GM12878 (cell line): ENCODE results near the gene TRPT1.

Experiments used
- GABPA ChIP-seq: IDR thresholded peaks from 2 replicates; pipeline ENCODE4 v1.6.1; 2014; ENCODE audit warnings: antibody characterized with exemption, low read depth, mild to moderate bottlenecking, inconsistent platforms
- NR2C2 ChIP-seq: IDR thresholded peaks from 2 replicates; pipeline ENCODE4 v1.6.1; 2011; ENCODE audit warnings: borderline replicate concordance, low read depth; ENCODE audit not compliant: control insufficient read depth, insufficient read length
- TCF7 ChIP-seq: IDR thresholded peaks from 2 replicates; pipeline ENCODE4 v1.6.1; 2014; ENCODE audit warnings: antibody characterized with exemption, borderline replicate concordance
- YBX1 ChIP-seq: fragments of 450-650 bp; IDR thresholded peaks from 2 replicates; pipeline ENCODE4 v1.6.1; 2016; ENCODE audit warnings: antibody characterized with exemption
- TF ChIP-seq, protein P1 (sequence below), 3 experiments: IDR thresholded peaks in 2 of 3; conservative IDR thresholded peaks in 1 of 3; 2 replicates each; pipeline ENCODE4 v1.5.1; 2011; ENCODE audit warnings: low read depth in 3 of 3, low read length in 3 of 3, mild to moderate bottlenecking in 3 of 3, control low read depth in 2 of 3, moderate library complexity in 2 of 3, inconsistent platforms in 1 of 3, mixed read lengths in 1 of 3; ENCODE audit not compliant: control insufficient read depth in 2 of 3, insufficient read depth in 1 of 3; ENCODE audit errors: extremely low read depth in 1 of 3

DNA sequence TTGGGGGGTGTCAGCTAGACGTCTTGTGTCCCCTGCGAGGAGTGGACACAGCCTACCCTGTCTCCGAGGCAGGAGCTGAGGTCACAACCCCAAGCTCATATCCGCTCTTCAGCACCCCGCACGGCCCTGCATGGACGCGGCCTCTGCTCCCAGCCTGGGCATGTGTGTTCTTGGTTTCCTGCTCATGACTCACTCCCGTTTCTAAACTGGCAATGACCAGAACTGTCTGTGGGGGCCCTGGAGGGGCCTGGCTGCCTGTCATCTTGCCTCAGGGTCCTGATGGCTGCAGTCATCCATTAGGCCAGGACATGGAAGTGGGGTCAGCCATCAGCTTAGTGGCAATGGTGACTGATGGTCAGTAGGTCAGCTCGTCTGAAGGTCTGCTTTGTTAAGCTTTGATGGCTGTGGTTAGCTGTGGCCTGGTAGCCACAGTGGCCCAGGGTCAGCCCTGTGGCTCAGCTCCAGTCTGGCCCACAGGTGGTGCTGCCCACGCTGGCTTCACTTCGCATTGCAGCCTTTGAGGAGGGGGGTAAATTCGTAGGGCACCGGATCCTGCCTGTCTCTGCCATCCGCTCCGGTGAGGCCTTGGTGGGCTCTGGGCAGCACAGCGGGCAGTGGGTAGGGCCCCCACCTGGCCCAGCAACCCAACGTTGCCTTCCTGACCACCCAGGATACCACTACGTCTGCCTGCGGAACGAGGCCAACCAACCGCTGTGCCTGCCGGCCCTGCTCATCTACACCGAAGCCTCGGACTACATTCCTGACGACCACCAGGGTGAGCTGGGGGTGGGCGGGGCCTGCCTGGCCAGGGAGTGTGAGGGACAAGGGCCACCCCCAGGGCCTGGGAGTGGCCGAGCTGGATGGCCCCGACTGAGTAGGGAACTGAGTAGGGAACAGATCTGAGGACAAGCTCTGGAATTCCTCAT lies 37.3 kb upstream of the TRPT1 start:
- TF ChIP-seq YBX1 (no peak), GABPA (no peak), TCF7 (no peak), NR2C2 (no peak)
- TF ChIP-seq, protein P1, sequence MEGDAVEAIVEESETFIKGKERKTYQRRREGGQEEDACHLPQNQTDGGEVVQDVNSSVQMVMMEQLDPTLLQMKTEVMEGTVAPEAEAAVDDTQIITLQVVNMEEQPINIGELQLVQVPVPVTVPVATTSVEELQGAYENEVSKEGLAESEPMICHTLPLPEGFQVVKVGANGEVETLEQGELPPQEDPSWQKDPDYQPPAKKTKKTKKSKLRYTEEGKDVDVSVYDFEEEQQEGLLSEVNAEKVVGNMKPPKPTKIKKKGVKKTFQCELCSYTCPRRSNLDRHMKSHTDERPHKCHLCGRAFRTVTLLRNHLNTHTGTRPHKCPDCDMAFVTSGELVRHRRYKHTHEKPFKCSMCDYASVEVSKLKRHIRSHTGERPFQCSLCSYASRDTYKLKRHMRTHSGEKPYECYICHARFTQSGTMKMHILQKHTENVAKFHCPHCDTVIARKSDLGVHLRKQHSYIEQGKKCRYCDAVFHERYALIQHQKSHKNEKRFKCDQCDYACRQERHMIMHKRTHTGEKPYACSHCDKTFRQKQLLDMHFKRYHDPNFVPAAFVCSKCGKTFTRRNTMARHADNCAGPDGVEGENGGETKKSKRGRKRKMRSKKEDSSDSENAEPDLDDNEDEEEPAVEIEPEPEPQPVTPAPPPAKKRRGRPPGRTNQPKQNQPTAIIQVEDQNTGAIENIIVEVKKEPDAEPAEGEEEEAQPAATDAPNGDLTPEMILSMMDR (IDR thresholded peaks at IDR 0.05 in 2 of 3, conservative IDR thresholded peaks at IDR 0.05 in 1 of 3; ENCODE audit: control insufficient read depth in 2 of 3, extremely low read depth in 1 of 3, insufficient read depth in 1 of 3, low read depth in 3 of 3, low read length in 3 of 3) = no peak
